Measurements from ENCODE around the gene RAC3.

Gene RAC3

DNA sequence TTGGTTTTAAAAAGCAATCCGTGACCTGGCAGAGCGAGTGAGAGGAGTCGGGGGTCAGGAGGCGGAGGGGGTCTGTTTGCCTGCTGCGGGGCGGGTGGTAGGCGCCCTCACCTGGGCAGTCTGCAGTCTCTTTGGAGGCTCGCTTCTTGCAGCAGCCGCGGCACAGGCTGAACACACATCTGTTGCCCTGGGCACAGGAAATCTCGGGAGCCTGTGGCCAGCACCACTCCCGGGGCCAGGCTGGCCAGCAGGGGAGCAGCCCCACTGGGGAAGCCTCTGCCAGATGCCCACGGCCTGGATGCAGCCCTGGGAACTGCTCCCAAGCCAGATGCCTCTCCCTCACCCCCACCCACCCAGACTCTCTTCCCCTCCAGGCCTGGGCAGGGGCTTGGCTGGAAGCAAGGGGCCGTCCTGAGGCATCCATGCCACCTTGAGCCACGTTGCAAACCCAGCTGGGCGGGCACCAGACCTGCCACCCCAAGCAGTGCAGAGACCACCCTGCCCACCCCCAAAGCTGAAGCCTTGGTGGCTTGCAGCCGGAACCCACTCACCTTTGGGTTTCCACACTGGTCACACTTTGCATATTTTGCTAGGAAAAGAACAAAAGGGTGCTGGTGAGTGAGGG, 26.9 kb downstream of the RAC3 start:
- FAIRE-seq, result no peak

- FAIRE-seq, result no peak
These were observed 27.4 kb downstream of the RAC3 start for GRCh38 chr17:82058855-82059249.

DNA sequence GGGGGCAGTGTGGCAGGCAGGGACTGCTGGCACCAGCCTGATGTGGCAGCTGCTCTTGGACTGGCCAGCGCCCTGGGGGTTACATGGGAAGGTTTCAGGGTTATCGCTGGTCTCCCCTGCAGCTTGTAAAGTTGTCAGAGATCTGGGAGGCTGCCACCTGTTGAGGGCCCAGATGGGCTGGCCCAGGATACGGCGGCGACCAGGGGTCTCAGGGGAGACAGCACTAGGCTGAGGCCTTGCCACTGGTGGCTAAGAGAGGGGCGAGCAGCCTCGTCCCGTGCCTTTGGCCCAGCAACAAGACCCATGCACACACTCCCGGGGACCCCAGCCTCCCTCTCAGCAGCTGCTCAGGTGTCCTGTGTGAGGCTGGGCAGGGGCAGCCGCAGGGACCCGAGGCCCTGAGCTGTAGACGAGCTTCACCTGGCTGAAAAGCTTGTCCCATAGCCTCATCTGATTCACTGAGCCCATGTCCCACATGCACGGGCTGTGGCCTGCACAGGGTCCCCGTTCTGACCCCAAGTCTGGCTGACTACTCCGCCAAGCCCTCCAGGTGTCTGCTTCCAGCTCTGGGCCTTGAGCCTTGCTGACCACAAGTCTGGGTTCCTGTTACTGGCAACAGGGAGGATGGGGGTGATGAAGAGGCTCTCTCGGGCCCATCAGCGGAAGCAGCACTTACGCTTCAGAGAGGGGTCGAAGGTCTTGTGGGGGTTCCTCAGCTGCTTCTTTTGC, 28.0 kb downstream of the RAC3 start:
- no peak for FAIRE-seq

GRCh38 chr17:82060001-82060380, 28.5 kb downstream of the RAC3 start:
- FAIRE-seq, result no peak

DNA sequence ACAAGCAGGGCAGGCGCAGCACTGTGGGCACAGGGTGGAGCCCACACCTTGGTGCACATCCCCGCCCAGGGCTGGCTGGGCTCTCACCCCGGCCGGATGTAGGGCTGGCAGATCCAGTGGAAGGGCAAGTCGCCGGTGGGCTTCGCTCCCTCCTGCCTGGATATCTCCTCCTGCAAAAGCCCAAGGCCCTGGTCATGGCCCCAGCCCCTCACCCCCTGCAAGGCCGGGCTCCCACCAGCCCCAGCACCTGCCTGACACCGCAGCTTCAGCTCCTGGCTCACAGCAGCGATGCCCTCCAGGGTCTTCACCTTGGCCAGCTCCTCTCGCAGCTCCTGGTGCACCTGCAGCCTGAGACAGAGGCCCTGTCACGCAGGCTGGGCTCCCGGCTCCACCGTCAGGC, 29.1 kb downstream of the RAC3 start:
- FAIRE-seq, result no peak

DNA sequence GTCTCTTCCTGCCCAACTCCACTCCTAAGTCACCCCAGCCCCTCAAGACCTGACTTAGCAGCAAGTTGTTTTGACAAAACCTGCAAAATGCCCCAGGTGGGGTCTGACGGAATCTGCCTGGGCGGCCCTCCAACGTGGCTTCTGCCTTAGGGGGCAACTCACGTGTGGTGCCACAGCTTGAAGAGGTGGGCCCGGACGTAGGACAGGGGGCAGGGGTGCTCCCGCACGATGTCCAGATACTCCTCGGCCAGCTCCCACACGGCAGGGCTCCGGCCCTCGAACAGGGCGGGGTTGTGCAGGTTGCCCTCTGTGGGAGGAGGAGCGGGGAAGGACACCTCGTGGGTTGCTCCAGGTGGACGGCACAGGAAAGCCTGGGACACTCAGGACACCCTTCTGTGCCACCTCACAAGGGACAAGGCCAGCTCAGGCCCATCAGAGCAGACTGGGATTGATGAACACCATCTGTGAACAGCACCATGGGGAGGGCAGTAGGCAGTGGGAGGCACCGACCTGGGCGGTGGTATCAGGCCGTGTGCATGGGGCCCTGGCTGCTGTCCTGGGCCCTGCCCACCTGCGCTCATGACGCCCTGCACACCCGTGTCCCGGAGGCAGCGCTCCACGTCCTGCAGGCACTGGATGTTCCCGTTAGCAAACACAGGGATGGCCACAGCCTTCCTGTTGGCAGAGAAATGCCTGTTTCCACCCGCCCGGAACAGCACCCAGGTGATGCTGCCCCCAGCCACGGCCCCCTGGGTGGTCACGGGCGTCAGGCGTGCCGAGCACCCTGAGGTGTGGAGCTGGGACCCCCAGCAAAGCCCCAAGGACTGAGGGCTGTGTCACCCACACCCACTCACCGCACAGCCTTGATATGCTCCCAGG, 29.8 kb downstream of the RAC3 start:
- FAIRE-seq, result no peak

GRCh38 chr17:82062076-82062983, 30.9 kb downstream of the RAC3 start:
- no peak for FAIRE-seq

DNA sequence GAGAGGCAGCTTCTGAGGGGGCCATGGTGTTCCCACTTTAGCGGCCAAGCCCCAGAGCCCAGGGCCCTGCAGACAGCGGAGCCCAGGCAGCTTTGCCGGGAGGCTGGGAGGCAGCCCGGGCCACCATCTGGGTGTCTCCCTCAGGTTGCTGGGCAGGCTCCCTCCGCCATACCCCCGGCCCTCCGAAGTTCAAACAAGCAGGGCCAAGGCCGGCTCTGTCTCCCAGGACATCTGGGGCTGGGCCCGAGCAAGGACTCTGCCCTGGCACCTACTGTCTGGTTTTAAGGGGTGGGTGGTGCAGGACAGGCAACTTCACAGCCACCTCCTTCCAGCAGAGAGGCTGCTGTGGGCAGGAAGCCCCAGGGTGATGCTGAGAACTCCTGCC, 31.5 kb downstream of the RAC3 start:
- no peak for FAIRE-seq

GRCh38 chr17:82063424-82064415, 32.2 kb downstream of the RAC3 start:
- no peak for FAIRE-seq

DNA sequence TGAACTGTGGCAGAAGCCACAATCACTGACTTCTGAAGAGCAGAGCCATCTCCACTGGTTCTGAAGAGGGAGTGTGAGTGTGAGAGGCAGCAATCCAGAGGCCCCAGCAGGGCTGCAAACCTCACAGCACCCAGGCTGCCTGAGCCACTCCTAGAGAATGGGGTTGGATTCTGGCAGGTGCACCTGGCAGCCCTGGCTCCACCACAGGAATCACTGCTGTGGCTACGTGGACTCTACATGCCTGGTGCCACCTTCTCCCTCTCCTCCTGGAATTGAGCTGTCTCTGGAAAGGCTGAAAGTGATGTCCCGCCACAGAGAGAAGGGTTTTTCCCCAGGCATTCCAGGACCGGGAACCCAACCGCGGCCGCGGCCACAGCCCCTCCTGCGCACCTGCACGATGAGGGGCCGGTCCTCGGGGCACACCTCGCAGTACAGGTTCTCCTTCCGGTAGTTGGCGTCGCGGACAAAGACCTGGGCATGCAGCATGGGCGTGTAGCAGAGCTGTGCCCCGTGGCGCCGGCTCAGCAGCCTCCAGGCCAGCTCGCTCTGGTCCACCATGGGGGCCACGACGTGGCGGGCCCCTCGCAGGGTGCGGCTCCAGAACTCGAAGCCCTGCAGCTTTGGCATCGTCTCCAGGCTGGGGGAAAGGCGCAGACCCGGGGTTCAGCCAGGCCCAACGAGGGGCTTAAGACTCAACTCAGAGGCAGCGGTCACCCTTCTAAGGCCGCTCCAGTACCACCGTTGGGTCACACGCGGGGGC, 33.1 kb downstream of the RAC3 start:
- FAIRE-seq, result no peak

DNA sequence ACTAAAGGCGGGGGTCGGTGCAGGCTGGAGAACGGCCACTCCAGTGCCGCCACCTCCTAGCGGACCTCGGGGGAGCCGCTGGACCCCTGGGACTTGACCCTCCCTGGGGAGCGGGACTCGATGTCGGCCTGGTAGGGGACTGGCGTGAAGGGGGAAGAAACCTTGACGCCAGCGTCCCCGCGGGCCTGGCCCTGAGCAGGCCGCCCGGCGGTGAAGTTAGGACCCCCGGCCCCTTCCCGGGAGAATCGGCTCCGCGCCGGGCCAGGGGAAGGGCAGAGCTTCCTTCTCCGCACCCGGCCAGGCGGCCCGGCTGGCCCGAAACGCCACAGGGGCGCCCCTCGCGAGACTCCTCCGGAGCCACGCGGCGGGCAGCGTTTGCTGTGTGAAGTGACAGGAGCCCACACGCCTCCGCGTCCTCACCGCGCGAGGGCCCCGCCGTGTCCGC, 33.7 kb downstream of the RAC3 start:
- FAIRE-seq, result no peak

DNA sequence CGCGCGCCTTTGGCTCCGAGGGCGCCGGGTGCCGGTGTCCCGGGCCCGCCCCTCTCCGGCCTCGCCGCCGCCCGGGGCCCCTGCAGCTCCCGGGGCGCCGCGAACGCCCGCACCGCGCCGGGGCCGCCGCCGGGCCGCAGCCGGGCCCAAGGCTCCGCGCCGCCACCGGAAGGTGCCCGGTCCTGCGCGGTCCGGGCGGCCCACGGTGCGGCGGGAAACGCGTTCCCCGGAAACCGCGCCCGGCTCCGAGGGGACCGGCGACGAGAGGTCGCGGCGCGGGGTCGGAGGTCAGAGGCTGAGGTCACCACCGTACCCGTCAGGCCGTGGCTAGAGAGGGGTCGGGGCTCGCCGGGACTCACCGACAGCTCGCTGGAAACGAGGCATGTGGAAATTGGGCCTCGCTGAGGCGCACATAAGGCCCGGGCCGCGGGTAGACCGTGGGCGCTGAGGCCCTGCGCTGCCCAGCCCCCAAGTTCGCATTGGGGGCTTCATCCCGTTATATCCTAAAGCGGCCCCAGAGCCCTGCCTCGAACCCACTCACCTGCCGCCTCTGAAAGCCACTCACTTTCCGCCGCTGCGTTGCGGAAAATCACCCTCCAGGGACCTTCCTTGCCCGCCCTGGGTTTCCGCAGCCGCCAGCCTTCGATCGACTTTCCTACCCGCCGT, 34.3 kb downstream of the RAC3 start, which contains the start of gene DUS1L:
Gene DUS1L (minus strand): TSS at position 167 of the 666 bp plus-strand sequence. CDS start 745 bp downstream, outside the sequence.
- FAIRE-seq, result no peak

- FAIRE-seq, result no peak
These were observed 39.1 kb downstream of the RAC3 start for GRCh38 chr17:82070611-82071010.

- no peak for FAIRE-seq
These were observed 41.3 kb downstream of the RAC3 start for GRCh38 chr17:82072827-82073226.

- FAIRE-seq, result no peak
These were observed 42.0 kb downstream of the RAC3 start for GRCh38 chr17:82073446-82073845.

GRCh38 chr17:82076018-82076784, 44.7 kb downstream of the RAC3 start:
- no peak for FAIRE-seq

- FAIRE-seq, result no peak
These were observed 45.5 kb downstream of the RAC3 start for GRCh38 chr17:82076785-82077591.

Measured in A204.1 (cell line).